HFF-Myc (cell line): ENCODE data around the gene SLC52A1.

Experiments used
- DNase-seq: peaks from one replicate; pipeline ENCODE4 v3.0.0-alpha.2; 2011; ENCODE audit warnings: low read depth; ENCODE audit errors: extremely low read depth
- H3K4me3 ChIP-seq: replicated peaks from 2 replicates; pipeline ENCODE4 v1.5.1; 2011; ENCODE audit warnings: low read depth, mild to moderate bottlenecking, control low read depth, low read length
- CTCF ChIP-seq: IDR thresholded peaks from 2 replicates; pipeline ENCODE4 v1.5.1; 2012; ENCODE audit warnings: mild to moderate bottlenecking, low read depth, low read length, control low read depth; ENCODE audit errors: missing control alignments

Gene SLC52A1

GRCh38 chr17:5044630-5045029, 9.4 kb upstream of the SLC52A1 start:
- H3K4me3 ChIP-seq: no peak overlapping the region
- no peak for TF ChIP-seq CTCF
- no peak for DNase-seq

- no peak overlapping the region for H3K4me3 ChIP-seq
- no peak for TF ChIP-seq CTCF
- no peak for DNase-seq
These were observed 8.3 kb upstream of the SLC52A1 start for GRCh38 chr17:5043524-5043923.

- H3K4me3 ChIP-seq: no peak overlapping the region
- DNase-seq: no peak
- no peak for TF ChIP-seq CTCF
These were observed 7.2 kb upstream of the SLC52A1 start for GRCh38 chr17:5042157-5043022.

- DNase-seq: no peak
- H3K4me3 ChIP-seq: no peak overlapping the region
- TF ChIP-seq CTCF: no peak
These were observed 575 bp downstream of the SLC52A1 start for GRCh38 chr17:5034651-5035050.

- H3K4me3 ChIP-seq: no peak overlapping the region
- DNase-seq: no peak
- no peak for TF ChIP-seq CTCF
These were observed 1.2 kb downstream of the SLC52A1 start for GRCh38 chr17:5034063-5034462.

GRCh38 chr17:5033352-5034015, 1.7 kb downstream of the SLC52A1 start:
- no peak for DNase-seq
- TF ChIP-seq CTCF: no peak
- H3K4me3 ChIP-seq: no peak overlapping the region
